WTC11 (cell line): ENCODE measurements around the gene NIPA2. TPM values are rescaled to one million over a fixed set of nuclear protein-coding genes. Genes with fewer than 3 reads are reported as not detected.

Experiments used
- ATAC-seq: fragments of 200-7000 bp; cut with Tn5 transposase; 2 replicates; pipeline ENCODE4 v1.10.0; 2021; ENCODE audit warnings: mild to moderate bottlenecking, moderate library complexity
- CTCF ChIA-PET: fragments of 300-600 bp; sonication (Branson Sonifier 250); formaldehyde crosslinking; loops from one replicate; lab custom pipeline; 2021; ENCODE audit warnings: antibody characterized with exemption; lab: Charles Lee
- POLR2A ChIA-PET: fragments of 350-600 bp; sonication (Branson Sonifier 250); formaldehyde crosslinking; loops from one replicate; lab custom pipeline; 2021; ENCODE audit warnings: antibody characterized with exemption; lab: Charles Lee
- DNase-seq: peaks from one replicate; pipeline ENCODE4 v3.0.0; 2021; ENCODE audit warnings: low spot score
- H3K27ac Mint-ChIP-seq: 2 replicates; pipeline ENCODE4 v1.8.0; 2021; ENCODE audit warnings: mixed read lengths
- H3K27me3 Mint-ChIP-seq: 2 replicates; pipeline ENCODE4 v1.8.0; 2021; ENCODE audit warnings: low read depth, mild to moderate bottlenecking, moderate library complexity, mixed read lengths
- H3K36me3 Mint-ChIP-seq: 2 replicates; pipeline ENCODE4 v1.8.0; 2021; ENCODE audit warnings: mixed read lengths
- H3K4me1 Mint-ChIP-seq: 2 replicates; pipeline ENCODE4 v1.8.0; 2022; ENCODE audit warnings: mixed read lengths
- H3K4me3 Mint-ChIP-seq: 2 replicates; pipeline ENCODE4 v1.8.0; 2021; ENCODE audit warnings: mild to moderate bottlenecking, moderate library complexity, mixed read lengths
- H3K9me3 Mint-ChIP-seq: 2 replicates; pipeline ENCODE4 v1.8.0; 2021; ENCODE audit warnings: mixed read lengths
- ETV6 ChIP-seq: sonication (generic); formaldehyde crosslinking; IDR thresholded peaks from 2 replicates; pipeline ENCODE4 v1.8.1; 2022; ENCODE audit warnings: mild to moderate bottlenecking, missing genetic modification reagents
- FOXP1 ChIP-seq: sonication (generic); formaldehyde crosslinking; IDR thresholded peaks from 2 replicates; pipeline ENCODE4 v1.8.0; 2022; ENCODE audit warnings: missing genetic modification reagents, mild to moderate bottlenecking, moderate library complexity, borderline replicate concordance
- IRF2 ChIP-seq: sonication (generic); formaldehyde crosslinking; IDR thresholded peaks from 2 replicates; pipeline ENCODE4 v1.8.0; 2022; ENCODE audit warnings: low read depth, missing genetic modification reagents, borderline replicate concordance
- MYBL2 ChIP-seq: sonication (generic); formaldehyde crosslinking; IDR thresholded peaks from 2 replicates; pipeline ENCODE4 v1.8.1; 2023; ENCODE audit warnings: mild to moderate bottlenecking, moderate library complexity, missing genetic modification reagents
- SP1 ChIP-seq: sonication (generic); formaldehyde crosslinking; conservative IDR thresholded peaks from 2 replicates; pipeline ENCODE4 v1.8.1; 2022; ENCODE audit warnings: missing genetic modification reagents
- TEAD1 ChIP-seq: sonication (generic); formaldehyde crosslinking; IDR thresholded peaks from 2 replicates; pipeline ENCODE4 v1.8.0; 2022; ENCODE audit warnings: mild to moderate bottlenecking, missing genetic modification reagents
- ZNF121 ChIP-seq: sonication (generic); formaldehyde crosslinking; IDR thresholded peaks from 2 replicates; pipeline ENCODE4 v1.8.0; 2023; ENCODE audit warnings: missing genetic modification reagents
- total RNA-seq: library from RNA; stranded (reverse); gene quantifications from 3 replicates; pipeline ENCODE4 v1.2.3, GENCODE V29; 2021
- TF ChIP-seq, protein P1 (sequence below): sonication (generic); formaldehyde crosslinking; IDR thresholded peaks from 2 replicates; pipeline ENCODE4 v1.8.0; 2023; ENCODE audit warnings: missing genetic modification reagents, mild to moderate bottlenecking, borderline replicate concordance
- TF ChIP-seq, protein P2 (sequence below): sonication (generic); formaldehyde crosslinking; IDR thresholded peaks from 2 replicates; pipeline ENCODE4 v1.8.1; 2022; ENCODE audit warnings: low read depth, missing genetic modification reagents, borderline replicate concordance
- TF ChIP-seq, protein P3 (sequence below): sonication (generic); formaldehyde crosslinking; IDR thresholded peaks from 2 replicates; pipeline ENCODE4 v1.8.1; 2023; ENCODE audit warnings: mild to moderate bottlenecking, moderate library complexity, missing genetic modification reagents
- TF ChIP-seq, protein P4 (sequence below): sonication (generic); formaldehyde crosslinking; IDR thresholded peaks from 2 replicates; pipeline ENCODE4 v1.8.1; 2022; ENCODE audit warnings: low read depth, mild to moderate bottlenecking, moderate library complexity, missing genetic modification reagents, borderline replicate concordance

The NIPA2 gene
- total RNA-seq, 1 experiment from 2014 or later, result 79.5 TPM

DNA sequence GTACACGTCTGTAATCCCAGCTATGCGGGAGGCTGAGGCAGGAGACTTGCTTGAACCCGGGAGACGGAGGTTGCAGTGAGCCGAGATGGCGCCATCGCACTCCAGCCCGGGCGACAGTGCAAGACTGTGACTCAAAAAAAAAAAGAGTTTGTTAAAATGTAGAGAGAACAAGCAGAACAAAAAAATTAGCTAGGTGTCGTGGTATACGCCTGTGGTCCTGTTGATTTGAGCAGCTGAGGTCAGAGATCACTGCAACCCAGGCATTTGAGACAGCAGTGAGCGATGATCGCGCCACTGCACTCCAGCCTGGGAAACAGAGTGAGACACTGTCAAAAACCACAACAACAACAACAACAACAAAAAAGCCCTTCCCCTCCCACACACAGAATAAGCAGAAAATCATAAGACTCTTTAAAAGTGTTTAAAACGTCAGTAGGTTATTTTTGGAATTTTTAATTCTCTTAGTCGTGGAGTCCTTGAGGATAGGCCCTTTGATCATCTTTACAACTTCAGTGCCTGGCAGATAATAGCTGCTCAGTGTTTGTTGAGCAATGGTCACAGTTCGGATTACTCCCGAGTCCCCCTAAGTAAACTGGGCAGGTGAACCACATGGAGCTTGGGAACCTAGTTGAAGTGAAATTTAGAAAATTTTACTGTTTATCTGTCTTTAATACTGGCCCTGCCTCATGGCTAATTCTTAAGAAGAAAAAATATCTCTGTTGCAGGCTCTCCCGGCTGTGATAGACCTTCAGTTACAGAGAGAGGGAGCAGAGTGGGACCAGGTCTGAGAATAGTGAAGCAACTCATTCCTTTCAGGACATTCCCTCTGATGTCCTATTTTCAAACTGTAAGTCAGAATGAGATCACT is 6.2 kb downstream of the NIPA2 start:
- Mint-ChIP-seq H3K9me3 (no peaks in the 10 kb centered on the region), H3K36me3 (peaks cover 31% of the 10 kb centered on the region), H3K4me1 (peaks cover 43% of the 10 kb centered on the region), H3K4me3 (peak overlapping the region; percentile 41), H3K27ac (peak overlapping the region; percentile 98), H3K27me3 (no peaks in the 10 kb centered on the region)
- no peak for TF ChIP-seq ETV6 (CRISPR knock-in tag)
- ChIA-PET CTCF (no interaction called here), POLR2A (interaction anchor here (0.5 kb wide), 1 partner anchor 10 kb away, joined by 4 read pairs; no protein-coding TSS in a partner anchor)
- ATAC-seq, result peak; percentile 41
- DNase-seq, result no peak

DNA sequence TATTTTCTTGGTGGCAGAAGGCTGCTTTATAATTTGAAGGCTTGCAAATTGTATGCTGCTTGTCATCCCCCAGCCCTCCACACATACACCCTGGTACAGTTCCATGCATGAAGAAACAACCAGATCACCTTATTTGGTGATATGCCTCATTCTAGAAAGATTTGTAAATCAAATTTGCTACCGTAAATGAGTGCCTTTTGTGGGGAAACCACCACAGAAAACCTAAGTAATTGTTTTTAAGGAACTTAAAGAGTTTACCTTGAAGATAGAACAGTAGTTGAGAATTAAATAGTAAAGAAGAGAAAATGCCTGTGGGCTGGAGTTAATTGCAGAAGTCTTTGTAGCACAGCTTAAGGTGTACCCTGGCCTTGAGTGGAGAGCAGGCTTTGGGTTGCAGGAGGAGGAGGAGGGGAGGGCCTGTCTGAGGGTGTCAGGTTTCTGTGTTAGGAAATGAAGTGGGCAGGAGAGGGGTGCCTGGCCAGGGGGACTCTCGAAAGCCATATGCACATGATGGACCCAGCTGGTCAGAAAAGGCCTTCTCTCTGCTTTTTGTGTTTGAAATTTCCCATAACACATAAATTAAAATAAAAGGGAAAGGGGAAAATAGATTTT is 6.9 kb downstream of the NIPA2 start:
- DNase-seq, result peak; percentile 57
- Mint-ChIP-seq H3K36me3 (peaks cover 35% of the 10 kb centered on the region), H3K4me3 (peak overlapping the region; percentile 41), H3K9me3 (no peaks in the 10 kb centered on the region), H3K27me3 (no peaks in the 10 kb centered on the region), H3K4me1 (peaks cover 37% of the 10 kb centered on the region), H3K27ac (peak overlapping the region; percentile 98)
- POLR2A ChIA-PET, result interaction anchor here (0.5 kb wide), 1 partner anchor 10 kb away, joined by 4 read pairs; no protein-coding TSS in a partner anchor
- ATAC-seq, result peak; percentile 99
- TF ChIP-seq IRF2 (CRISPR knock-in tag) (no peak), FOXP1 (CRISPR knock-in tag) (no peak), TEAD1 (CRISPR knock-in tag) (no peak), MYBL2 (no peak), SP1 (CRISPR knock-in tag) (no peak), ZNF121 (CRISPR knock-in tag) (no peak)
- TF ChIP-seq, protein P1, sequence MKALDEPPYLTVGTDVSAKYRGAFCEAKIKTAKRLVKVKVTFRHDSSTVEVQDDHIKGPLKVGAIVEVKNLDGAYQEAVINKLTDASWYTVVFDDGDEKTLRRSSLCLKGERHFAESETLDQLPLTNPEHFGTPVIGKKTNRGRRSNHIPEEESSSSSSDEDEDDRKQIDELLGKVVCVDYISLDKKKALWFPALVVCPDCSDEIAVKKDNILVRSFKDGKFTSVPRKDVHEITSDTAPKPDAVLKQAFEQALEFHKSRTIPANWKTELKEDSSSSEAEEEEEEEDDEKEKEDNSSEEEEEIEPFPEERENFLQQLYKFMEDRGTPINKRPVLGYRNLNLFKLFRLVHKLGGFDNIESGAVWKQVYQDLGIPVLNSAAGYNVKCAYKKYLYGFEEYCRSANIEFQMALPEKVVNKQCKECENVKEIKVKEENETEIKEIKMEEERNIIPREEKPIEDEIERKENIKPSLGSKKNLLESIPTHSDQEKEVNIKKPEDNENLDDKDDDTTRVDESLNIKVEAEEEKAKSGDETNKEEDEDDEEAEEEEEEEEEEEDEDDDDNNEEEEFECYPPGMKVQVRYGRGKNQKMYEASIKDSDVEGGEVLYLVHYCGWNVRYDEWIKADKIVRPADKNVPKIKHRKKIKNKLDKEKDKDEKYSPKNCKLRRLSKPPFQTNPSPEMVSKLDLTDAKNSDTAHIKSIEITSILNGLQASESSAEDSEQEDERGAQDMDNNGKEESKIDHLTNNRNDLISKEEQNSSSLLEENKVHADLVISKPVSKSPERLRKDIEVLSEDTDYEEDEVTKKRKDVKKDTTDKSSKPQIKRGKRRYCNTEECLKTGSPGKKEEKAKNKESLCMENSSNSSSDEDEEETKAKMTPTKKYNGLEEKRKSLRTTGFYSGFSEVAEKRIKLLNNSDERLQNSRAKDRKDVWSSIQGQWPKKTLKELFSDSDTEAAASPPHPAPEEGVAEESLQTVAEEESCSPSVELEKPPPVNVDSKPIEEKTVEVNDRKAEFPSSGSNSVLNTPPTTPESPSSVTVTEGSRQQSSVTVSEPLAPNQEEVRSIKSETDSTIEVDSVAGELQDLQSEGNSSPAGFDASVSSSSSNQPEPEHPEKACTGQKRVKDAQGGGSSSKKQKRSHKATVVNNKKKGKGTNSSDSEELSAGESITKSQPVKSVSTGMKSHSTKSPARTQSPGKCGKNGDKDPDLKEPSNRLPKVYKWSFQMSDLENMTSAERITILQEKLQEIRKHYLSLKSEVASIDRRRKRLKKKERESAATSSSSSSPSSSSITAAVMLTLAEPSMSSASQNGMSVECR (CRISPR knock-in tag), result no peak
- TF ChIP-seq, protein P2, sequence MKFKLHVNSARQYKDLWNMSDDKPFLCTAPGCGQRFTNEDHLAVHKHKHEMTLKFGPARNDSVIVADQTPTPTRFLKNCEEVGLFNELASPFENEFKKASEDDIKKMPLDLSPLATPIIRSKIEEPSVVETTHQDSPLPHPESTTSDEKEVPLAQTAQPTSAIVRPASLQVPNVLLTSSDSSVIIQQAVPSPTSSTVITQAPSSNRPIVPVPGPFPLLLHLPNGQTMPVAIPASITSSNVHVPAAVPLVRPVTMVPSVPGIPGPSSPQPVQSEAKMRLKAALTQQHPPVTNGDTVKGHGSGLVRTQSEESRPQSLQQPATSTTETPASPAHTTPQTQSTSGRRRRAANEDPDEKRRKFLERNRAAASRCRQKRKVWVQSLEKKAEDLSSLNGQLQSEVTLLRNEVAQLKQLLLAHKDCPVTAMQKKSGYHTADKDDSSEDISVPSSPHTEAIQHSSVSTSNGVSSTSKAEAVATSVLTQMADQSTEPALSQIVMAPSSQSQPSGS (CRISPR knock-in tag), result no peak
- TF ChIP-seq, protein P3, sequence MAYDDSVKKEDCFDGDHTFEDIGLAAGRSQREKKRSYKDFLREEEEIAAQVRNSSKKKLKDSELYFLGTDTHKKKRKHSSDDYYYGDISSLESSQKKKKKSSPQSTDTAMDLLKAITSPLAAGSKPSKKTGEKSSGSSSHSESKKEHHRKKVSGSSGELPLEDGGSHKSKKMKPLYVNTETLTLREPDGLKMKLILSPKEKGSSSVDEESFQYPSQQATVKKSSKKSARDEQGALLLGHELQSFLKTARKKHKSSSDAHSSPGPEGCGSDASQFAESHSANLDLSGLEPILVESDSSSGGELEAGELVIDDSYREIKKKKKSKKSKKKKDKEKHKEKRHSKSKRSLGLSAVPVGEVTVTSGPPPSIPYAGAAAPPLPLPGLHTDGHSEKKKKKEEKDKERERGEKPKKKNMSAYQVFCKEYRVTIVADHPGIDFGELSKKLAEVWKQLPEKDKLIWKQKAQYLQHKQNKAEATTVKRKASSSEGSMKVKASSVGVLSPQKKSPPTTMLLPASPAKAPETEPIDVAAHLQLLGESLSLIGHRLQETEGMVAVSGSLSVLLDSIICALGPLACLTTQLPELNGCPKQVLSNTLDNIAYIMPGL (CRISPR knock-in tag), result no peak
- TF ChIP-seq, protein P4, sequence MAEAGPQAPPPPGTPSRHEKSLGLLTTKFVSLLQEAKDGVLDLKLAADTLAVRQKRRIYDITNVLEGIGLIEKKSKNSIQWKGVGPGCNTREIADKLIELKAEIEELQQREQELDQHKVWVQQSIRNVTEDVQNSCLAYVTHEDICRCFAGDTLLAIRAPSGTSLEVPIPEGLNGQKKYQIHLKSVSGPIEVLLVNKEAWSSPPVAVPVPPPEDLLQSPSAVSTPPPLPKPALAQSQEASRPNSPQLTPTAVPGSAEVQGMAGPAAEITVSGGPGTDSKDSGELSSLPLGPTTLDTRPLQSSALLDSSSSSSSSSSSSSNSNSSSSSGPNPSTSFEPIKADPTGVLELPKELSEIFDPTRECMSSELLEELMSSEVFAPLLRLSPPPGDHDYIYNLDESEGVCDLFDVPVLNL, result no peak
- CTCF ChIA-PET, result no interaction called here
